ENCODE data around the gene ZMAT5.

- TF ChIP-seq, protein P1, sequence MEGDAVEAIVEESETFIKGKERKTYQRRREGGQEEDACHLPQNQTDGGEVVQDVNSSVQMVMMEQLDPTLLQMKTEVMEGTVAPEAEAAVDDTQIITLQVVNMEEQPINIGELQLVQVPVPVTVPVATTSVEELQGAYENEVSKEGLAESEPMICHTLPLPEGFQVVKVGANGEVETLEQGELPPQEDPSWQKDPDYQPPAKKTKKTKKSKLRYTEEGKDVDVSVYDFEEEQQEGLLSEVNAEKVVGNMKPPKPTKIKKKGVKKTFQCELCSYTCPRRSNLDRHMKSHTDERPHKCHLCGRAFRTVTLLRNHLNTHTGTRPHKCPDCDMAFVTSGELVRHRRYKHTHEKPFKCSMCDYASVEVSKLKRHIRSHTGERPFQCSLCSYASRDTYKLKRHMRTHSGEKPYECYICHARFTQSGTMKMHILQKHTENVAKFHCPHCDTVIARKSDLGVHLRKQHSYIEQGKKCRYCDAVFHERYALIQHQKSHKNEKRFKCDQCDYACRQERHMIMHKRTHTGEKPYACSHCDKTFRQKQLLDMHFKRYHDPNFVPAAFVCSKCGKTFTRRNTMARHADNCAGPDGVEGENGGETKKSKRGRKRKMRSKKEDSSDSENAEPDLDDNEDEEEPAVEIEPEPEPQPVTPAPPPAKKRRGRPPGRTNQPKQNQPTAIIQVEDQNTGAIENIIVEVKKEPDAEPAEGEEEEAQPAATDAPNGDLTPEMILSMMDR (IDR thresholded peaks at IDR 0.05), result no peak
- TF ChIP-seq EP300 (IDR thresholded peaks at IDR 0.05) (no peak), POLR2A (IDR thresholded peaks at IDR 0.05) (no peak)
These were observed 77.5 kb downstream of the ZMAT5 start for GRCh38 chr22:29689206-29689879.

All from tibial nerve (tissue), 4 donors.